Measurements from ENCODE around the gene CLCN2.

Gene CLCN2

GRCh38 chr3:184361532-184361931, at the start of gene CLCN2, which contains the start of gene POLR2H:
CLCN2 (minus strand) TSS chr3:184361605; CDS start chr3:184361479, 126 bp downstream.
POLR2H (plus strand) TSS chr3:184361710; CDS start chr3:184363493, 1,783 bp downstream.
- TF ChIP-seq CTCF (conservative IDR thresholded peaks at IDR 0.05; ENCODE audit: low read depth, low read length), result no peak
- peak within 1 kb of the TSS; percentile 86 for H3K4me3 ChIP-seq (ENCODE audit: low read length)
- no peak for DNase-seq (ENCODE audit: low read depth)

GRCh38 chr3:184409946-184410500, 48.6 kb upstream of the CLCN2 start:
- H3K4me3 ChIP-seq (ENCODE audit: low read length), result no peak overlapping the region
- DNase-seq (ENCODE audit: low read depth), result no peak
- TF ChIP-seq CTCF (conservative IDR thresholded peaks at IDR 0.05; ENCODE audit: low read depth, low read length), result no peak

DNA sequence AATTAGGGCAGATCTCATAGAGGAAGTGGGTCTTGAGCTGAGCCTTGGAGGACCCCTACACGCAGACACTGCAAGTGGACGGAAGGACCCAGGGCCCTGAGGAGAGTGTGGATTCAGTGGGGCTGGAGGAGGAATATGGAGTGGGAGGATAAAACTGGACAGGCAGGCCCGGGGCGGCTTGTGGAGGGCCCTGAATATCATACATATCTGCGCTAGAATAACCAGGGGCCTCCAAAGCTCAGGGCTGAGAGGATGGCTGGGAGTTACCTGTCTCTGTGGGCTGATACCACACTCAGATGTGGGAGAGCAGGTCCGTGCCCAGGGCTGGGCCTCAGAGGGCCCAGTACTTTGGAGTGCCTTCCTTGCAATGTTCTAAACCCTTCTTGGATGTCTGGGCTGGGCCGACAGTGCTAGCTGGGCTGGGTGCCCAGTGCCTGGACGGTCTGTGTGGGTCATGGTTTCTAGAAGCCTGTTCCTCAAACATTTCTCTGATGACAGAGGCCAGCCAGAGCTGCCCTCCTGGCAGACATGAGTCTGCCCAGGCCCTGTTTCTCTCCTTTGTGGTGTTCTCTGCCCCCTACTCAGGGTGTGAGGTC, 48.0 kb upstream of the CLCN2 start:
- no peak for TF ChIP-seq CTCF (conservative IDR thresholded peaks at IDR 0.05; ENCODE audit: low read depth, low read length)
- DNase-seq (ENCODE audit: low read depth), result no peak
- no peak overlapping the region for H3K4me3 ChIP-seq (ENCODE audit: low read length)

DNA sequence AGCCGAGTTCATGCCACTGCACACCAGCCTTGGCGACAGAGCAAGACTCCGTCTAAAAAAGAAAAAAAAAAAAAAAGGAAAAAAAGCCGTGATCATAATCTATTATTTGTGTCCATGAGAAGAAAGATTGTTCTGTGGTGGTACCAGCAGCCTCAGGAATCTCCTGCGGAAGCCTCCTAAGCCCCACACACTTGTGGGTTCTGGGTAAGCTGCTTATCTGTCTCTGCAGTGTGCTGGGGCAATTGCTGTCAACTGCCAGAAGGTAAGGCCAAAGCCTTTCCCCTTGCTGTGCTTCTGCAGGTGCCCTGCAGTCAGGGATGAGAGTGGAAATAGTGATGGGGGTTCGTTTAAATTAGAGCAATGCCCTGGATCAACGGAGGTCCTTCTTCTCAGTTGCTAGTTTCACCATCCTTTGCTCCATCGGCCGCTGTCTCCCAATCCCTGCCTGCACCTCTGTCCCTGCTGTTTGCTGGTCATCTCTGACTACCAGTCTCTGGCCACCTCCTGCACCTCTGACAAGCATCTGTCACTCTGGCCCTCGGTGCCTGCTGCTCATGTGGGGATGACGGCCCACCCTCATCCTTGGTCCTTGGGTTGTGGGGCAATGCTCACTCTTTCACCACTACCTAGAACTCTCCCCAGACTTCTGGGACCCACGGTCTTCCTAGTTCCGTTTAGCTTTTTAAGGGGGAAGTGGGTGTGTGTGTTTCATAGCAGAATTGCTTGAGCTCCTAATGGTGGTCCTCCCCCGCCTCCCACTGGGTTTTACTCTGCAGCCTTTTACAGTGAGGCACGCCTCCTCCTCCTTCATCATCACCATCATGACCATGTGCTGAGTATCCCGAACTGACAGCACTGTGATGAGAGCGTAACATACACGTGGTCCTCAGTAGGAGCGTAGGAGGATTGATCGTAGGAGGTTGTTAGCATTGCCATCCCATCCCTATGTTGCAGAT, 43.9 kb upstream of the CLCN2 start:
- peak; percentile 4 for DNase-seq (ENCODE audit: low read depth)
- no peak for TF ChIP-seq CTCF (conservative IDR thresholded peaks at IDR 0.05; ENCODE audit: low read depth, low read length)
- H3K4me3 ChIP-seq (ENCODE audit: low read length), result no peak overlapping the region

- no peak overlapping the region for H3K4me3 ChIP-seq (ENCODE audit: low read length)
- DNase-seq (ENCODE audit: low read depth), result peak; percentile 50
- TF ChIP-seq CTCF (conservative IDR thresholded peaks at IDR 0.05; ENCODE audit: low read depth, low read length), result no peak
Observed at GRCh38 chr3:184399410-184399809, 38.0 kb upstream of the CLCN2 start.

DNA sequence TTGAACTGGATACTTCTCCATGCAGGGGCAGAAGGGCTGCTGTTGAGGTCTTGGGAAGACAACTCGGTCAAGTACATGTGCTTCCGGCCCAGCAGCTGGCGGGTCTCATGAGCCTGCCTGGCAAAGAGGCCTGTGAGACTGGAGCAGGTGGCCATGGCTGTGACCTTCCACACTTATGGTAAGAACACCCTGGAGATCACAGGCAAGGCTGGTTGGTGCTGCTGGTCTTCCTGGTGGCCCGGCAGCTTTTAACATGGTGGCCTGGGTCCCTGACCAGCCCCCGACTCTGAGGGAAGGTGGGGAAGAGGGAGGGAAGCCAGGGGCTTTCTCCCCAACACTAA, 33.9 kb upstream of the CLCN2 start:
- no peak overlapping the region for H3K4me3 ChIP-seq (ENCODE audit: low read length)
- no peak for DNase-seq (ENCODE audit: low read depth)
- TF ChIP-seq CTCF (conservative IDR thresholded peaks at IDR 0.05; ENCODE audit: low read depth, low read length), result no peak
